HepG2 (cell line): ENCODE results near the gene RPL11. TPM values are rescaled to one million over a fixed set of nuclear protein-coding genes. Genes with fewer than 3 reads are reported as not detected.

Source experiments
- polyA plus RNA-seq, 8 experiments: library from polyadenylated mRNA; depleted of rRNA in 3 of 8; stranded (reverse) in 7 of 8; unstranded in 1 of 8; fragments of >200 nt; fragmentation: Illumina TruSeq in 4 of 8; extraction: Trizol in 4 of 8; gene quantifications; 2 replicates each; pipeline versions ENCODE4 v1.2.1 to v1.2.3, GENCODE V29; 2011 to 2016; ENCODE audit warnings: low read depth in 4 of 8, missing spikeins in 1 of 8, mixed read lengths in 1 of 8; ENCODE audit not compliant: insufficient read depth in 1 of 8
- total RNA-seq, 5 experiments: library from RNA; depleted of rRNA; stranded (reverse); fragments of >200 nt; fragmentation: Illumina TruSeq; extraction: Trizol; gene quantifications; 2 replicates each; pipeline ENCODE4 v1.2.3, GENCODE V29; 2016; ENCODE audit warnings: low read depth in 1 of 5

The RPL11 gene
- total and polyA plus RNA-seq, 2 of the 13 experiments (the other 11 are each of a cell fraction or from before 2014, with no cell fraction given) = 1,682 to 2,010 TPM

Other genes with a start within 250 kb of the RPL11 start
- 28.6 and 37.0 TPM in 2 replicates for gene ASAP3, start 207.6 kb upstream of the RPL11 start, total RNA-seq (2016; rRNA removed; fragmentation: Illumina TruSeq; extraction: Trizol)
- 32.6 and 39.4 TPM in 2 replicates for gene ASAP3, start 207.6 kb upstream of the RPL11 start, polyA plus RNA-seq (2011; rRNA removed)
- 5.7 and 6.6 TPM in 2 replicates for gene E2F2, start 160.6 kb upstream of the RPL11 start, total RNA-seq (2016; rRNA removed; fragmentation: Illumina TruSeq; extraction: Trizol)
- gene E2F2, start 160.6 kb upstream of the RPL11 start, polyA plus RNA-seq (2011; rRNA removed) = 0.50 and 0.65 TPM in 2 replicates
- gene ID3, start 132.3 kb upstream of the RPL11 start, total RNA-seq (2016; rRNA removed; fragmentation: Illumina TruSeq; extraction: Trizol) = 67.8 and 115 TPM in 2 replicates
- 34.9 and 64.8 TPM in 2 replicates for gene ID3, start 132.3 kb upstream of the RPL11 start, polyA plus RNA-seq (2011; rRNA removed)
- gene ELOA, start 51.7 kb downstream of the RPL11 start, total RNA-seq (2016; rRNA removed; fragmentation: Illumina TruSeq; extraction: Trizol) = 28.5 and 36.3 TPM in 2 replicates
- 14.2 and 14.8 TPM in 2 replicates for gene ELOA, start 51.7 kb downstream of the RPL11 start, polyA plus RNA-seq (2011; rRNA removed)
- 37.3 and 44.9 TPM in 2 replicates for gene PITHD1, start 86.6 kb downstream of the RPL11 start, total RNA-seq (2016; rRNA removed; fragmentation: Illumina TruSeq; extraction: Trizol)
- gene PITHD1, start 86.6 kb downstream of the RPL11 start, polyA plus RNA-seq (2011; rRNA removed) = 26.6 and 28.0 TPM in 2 replicates
- 73.2 and 90.3 TPM in 2 replicates for gene LYPLA2, start 99.3 kb downstream of the RPL11 start, total RNA-seq (2016; rRNA removed; fragmentation: Illumina TruSeq; extraction: Trizol)
- 72.1 and 96.1 TPM in 2 replicates for gene LYPLA2, start 99.3 kb downstream of the RPL11 start, polyA plus RNA-seq (2011; rRNA removed)
- gene GALE, start 108.9 kb downstream of the RPL11 start, total RNA-seq (2016; rRNA removed; fragmentation: Illumina TruSeq; extraction: Trizol) = 85.2 and 86.6 TPM in 2 replicates
- gene GALE, start 108.9 kb downstream of the RPL11 start, polyA plus RNA-seq (2011; rRNA removed) = 88.4 and 99.0 TPM in 2 replicates
- gene HMGCL, start 133.6 kb downstream of the RPL11 start, total RNA-seq (2016; rRNA removed; fragmentation: Illumina TruSeq; extraction: Trizol) = 21.3 and 30.0 TPM in 2 replicates
- gene HMGCL, start 133.6 kb downstream of the RPL11 start, polyA plus RNA-seq (2011; rRNA removed) = 41.4 and 48.7 TPM in 2 replicates
- 14.9 and 33.6 TPM in 2 replicates for gene FUCA1, start 176.5 kb downstream of the RPL11 start, total RNA-seq (2016; rRNA removed; fragmentation: Illumina TruSeq; extraction: Trizol)
- gene FUCA1, start 176.5 kb downstream of the RPL11 start, polyA plus RNA-seq (2011; rRNA removed) = 29.9 and 32.7 TPM in 2 replicates
- not detected in 2 replicates for gene CNR2, start 221.6 kb downstream of the RPL11 start, total RNA-seq (2016; rRNA removed; fragmentation: Illumina TruSeq; extraction: Trizol)
- gene CNR2, start 221.6 kb downstream of the RPL11 start, polyA plus RNA-seq (2011; rRNA removed) = not detected in 2 replicates